ENCODE data around the gene C2orf72. TPM values are rescaled to one million over a fixed set of nuclear protein-coding genes. Genes with fewer than 3 reads are reported as not detected.

C2orf72 gene
- total and polyA plus RNA-seq, 2 of the 13 experiments (the other 11 are each of a cell fraction or from before 2014, with no cell fraction given): 147 to 203 TPM

GRCh38 chr2:231056453-231057416, 19.4 kb downstream of the C2orf72 start, which contains the start of gene PSMD1 (continued):
- TF ChIP-seq ZNF614 (CRISPR knock-in tag; IDR thresholded peaks at IDR 0.05; ENCODE audit: borderline replicate concordance) (peak; percentile 66; the same call in 1 of the 2 replicates), ZNF770 (CRISPR knock-in tag; IDR thresholded peaks at IDR 0.05) (peak; percentile 48), CHD2 (IDR thresholded peaks at IDR 0.05; ENCODE audit: low read depth, low read length) (peak; percentile 14; the same call in 1 of the 2 replicates), HMGXB4 (CRISPR knock-in tag; IDR thresholded peaks at IDR 0.05; ENCODE audit: borderline replicate concordance in 1 of 2, low read depth in 1 of 2) (peak; percentile 94 to 97), TAF1 (CRISPR knock-in tag; IDR thresholded peaks at IDR 0.05) (peak; percentile 92), ZNF180 (CRISPR knock-in tag; IDR thresholded peaks at IDR 0.05; ENCODE audit: borderline replicate concordance, low read depth) (no peak), JARID2 (CRISPR knock-in tag; IDR thresholded peaks at IDR 0.05; ENCODE audit: insufficient replicate concordance) (no peak), ARNTL (CRISPR knock-in tag; IDR thresholded peaks at IDR 0.05) (0 out of 2 replicates have a peak, but pooled peaks have one; percentile 7), PATZ1 (CRISPR knock-in tag; IDR thresholded peaks at IDR 0.05) (peak; percentile 68; the same call in 1 of the 2 replicates), POGK (CRISPR knock-in tag; conservative IDR thresholded peaks at IDR 0.05) (no peak), ZNF414 (CRISPR knock-in tag; IDR thresholded peaks at IDR 0.05) (no peak), PREB (CRISPR knock-in tag; IDR thresholded peaks at IDR 0.05) (0 out of 2 replicates have a peak, but pooled peaks have one; percentile 50), ZNF639 (CRISPR knock-in tag; conservative IDR thresholded peaks at IDR 0.05) (no peak; the same call in 1 of the 2 replicates), ZNF33A (CRISPR knock-in tag; IDR thresholded peaks at IDR 0.05; ENCODE audit: borderline replicate concordance) (no peak; the same call in 1 of the 2 replicates), KDM1A (CRISPR knock-in tag; IDR thresholded peaks at IDR 0.05) (no peak)

Measured in HepG2 (cell line).